Motor neuron (in vitro differentiated cells): ENCODE measurements around the gene AP1M2. TPM values are rescaled to one million over a fixed set of nuclear protein-coding genes. Genes with fewer than 3 reads are reported as not detected.
"Not testable (repeated sequence)": the region's sequence is repeated elsewhere in the genome, so short reads cannot be mapped to it uniquely, and the experiment has no call there.

Source experiments
- ATAC-seq, 8 experiments: fragments of 200-7000 bp; cut with Tn5 transposase; replicated peaks in 6 of 8; 2 replicates each; pipeline ENCODE4 v1.8.0; 2021; ENCODE audit warnings: mild to moderate bottlenecking in 8 of 8, moderate library complexity in 8 of 8
- H3K27ac ChIP-seq, 2 donors: fragments of 250-450 bp; sonication (Bioruptor Pico); 2 replicates each; pipeline ENCODE4 v1.9.0; 2021; ENCODE audit warnings: antibody characterized with exemption in 2 of 2, mild to moderate bottlenecking in 2 of 2, moderate library complexity in 1 of 2
- H3K4me1 ChIP-seq, 2 donors: fragments of 250-450 bp; sonication (Bioruptor Pico); replicated peaks in 1 of 2; 2 replicates each; pipeline ENCODE4 v1.6.1; 2021; ENCODE audit warnings: antibody characterized with exemption in 2 of 2, mild to moderate bottlenecking in 2 of 2, moderate library complexity in 1 of 2
- H3K4me3 ChIP-seq, 5 donors: fragments of 250-450 bp; sonication (Bioruptor Pico); 2 replicates each; pipeline ENCODE4 v1.9.0; 2021; ENCODE audit warnings: antibody characterized with exemption in 5 of 5, mild to moderate bottlenecking in 5 of 5, moderate library complexity in 4 of 5
- WGBS, 10 experiments: fragments of 450-650 bp; shearing (Covaris generic); methylation state at CpG; one replicate each; pipeline ENCODE4 v1.0.0; 2022; 5-methylcytosine and 5-hydroxymethylcytosine counted together
- in situ Hi-C, 9 experiments: fragments of 400-800 bp; cut with MboI; loops; one replicate each; pipeline ENCODE4 v1.15.0; 2021; ENCODE audit warnings: low sequenced_read_pairs in 9 of 9, low pct_unique_long_range_greater_than_20kb in 2 of 9; ENCODE audit not compliant: unreplicated experiment in 9 of 9
- total RNA-seq, 8 experiments: library from RNA; unstranded; fragments of 300-600 nt; gene quantifications; 2 replicates each; pipeline versions ENCODE4 v1.2.3 to v1.2.4, GENCODE V29; 2022

AP1M2 gene
- total RNA-seq, 8 experiments from 2014 or later: 0.52 to 0.81 (median 0.67) TPM; not detected in 5

DNA sequence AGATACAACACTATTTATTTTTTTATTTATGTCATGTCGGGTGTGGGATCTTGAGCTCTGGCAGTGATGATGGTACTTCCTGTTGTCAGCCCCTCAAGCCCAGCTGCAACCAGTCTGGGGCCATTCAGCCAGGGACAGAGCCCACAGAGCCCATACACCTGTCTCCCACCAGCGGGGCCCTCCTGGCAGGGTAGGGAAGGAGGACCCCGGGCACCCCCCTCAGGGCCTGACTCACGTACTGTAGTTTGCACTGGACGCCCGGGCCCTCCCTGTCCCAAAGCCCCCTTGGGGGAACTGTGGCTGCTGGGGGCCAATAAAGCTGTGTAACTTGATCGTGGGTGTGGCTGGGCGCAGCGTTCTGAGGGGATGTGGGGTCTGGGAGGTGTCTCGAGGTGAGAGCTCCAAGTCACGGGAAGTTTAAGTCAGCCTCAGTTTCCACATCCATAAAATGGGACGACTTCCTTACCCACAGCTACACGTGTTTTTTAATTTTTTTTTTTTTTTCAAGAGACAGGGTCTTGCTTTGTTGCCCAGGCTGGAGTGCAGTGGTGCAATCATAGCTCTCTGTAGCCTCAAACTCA lies 33.9 kb downstream of the AP1M2 start:
- in situ Hi-C loops: no loop called here
- 67 to 100% (median 91%) methylated on average over 1 to 8 of the region's 13 CpGs; no CpG with 5 or more reads in 4 of the 10 experiments for WGBS, 10 experiments
- Histone ChIP-seq H3K27ac (no peak overlapping the region), H3K4me1 (no peaks in the 10 kb centered on the region), H3K4me3 (no peak overlapping the region)
- ATAC-seq: peak in 3 of 8 experiments; percentile 8 to 17 (median 9)

- Histone ChIP-seq H3K27ac (no peak overlapping the region), H3K4me3 (no peak overlapping the region), H3K4me1 (no peaks in the 10 kb centered on the region)
- in situ Hi-C loops: no loop called here
- ATAC-seq: peak; percentile 16 to 68 (median 42)
- whole genome bisulfite sequencing, 10 experiments: 73 to 100% (median 91%) methylated on average over 1 to 3 of the region's 12 CpGs; no CpG with 5 or more reads in 4 of the 10 experiments
Measured at GRCh38 chr19:10552510-10553053, 34.5 kb downstream of the AP1M2 start.

- Histone ChIP-seq H3K4me1 (no peaks in the 10 kb centered on the region), H3K27ac (no peak overlapping the region), H3K4me3 (no peak overlapping the region)
- in situ Hi-C loops: no loop called here
- WGBS, 10 experiments: 92 to 100% methylated on average over 1 to 4 of the region's 12 CpGs; no CpG with 5 or more reads in 8 of the 10 experiments
- peak in 5 of 8 experiments; percentile 3 to 47 (median 13) for ATAC-seq
Measured at GRCh38 chr19:10551698-10552301, 35.3 kb downstream of the AP1M2 start.

GRCh38 chr19:10551006-10551405 lies 36.1 kb downstream of the AP1M2 start:
- H3K27ac ChIP-seq, H3K4me3 ChIP-seq, H3K4me1 ChIP-seq, in situ Hi-C loops, ATAC-seq: not testable (repeated sequence)
- 83 to 100% (median 95%) methylated on average over 1 to 4 of the region's 9 CpGs; no CpG with 5 or more reads in 5 of the 10 experiments for WGBS, 10 experiments

DNA sequence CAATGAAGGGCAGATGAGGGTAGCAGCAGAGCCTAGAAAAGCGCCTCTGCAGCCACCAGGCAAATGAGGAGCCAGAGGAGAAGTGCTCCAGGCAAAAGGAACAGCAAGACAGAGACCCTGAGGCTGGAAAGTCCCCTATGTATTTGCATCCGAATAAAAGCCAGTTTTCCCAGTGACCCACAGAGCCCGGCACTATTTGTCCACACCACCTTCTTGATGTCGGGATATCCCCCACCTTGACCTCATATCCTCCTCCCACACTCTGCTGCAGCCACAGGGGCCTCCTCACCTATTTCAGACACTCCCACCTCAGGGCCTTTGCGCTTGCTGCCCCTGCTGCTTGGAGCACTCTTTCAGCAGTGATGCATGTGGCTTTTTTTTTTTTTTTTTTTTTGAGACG lies 36.8 kb downstream of the AP1M2 start:
- no peaks in the 10 kb centered on the region for H3K4me1 ChIP-seq
- no peak for ATAC-seq
- H3K27ac ChIP-seq: no peak overlapping the region
- no peak overlapping the region for H3K4me3 ChIP-seq
- 92 to 100% (median 100%) methylated on average over 2 to 4 of the region's 6 CpGs; no CpG with 5 or more reads in 5 of the 10 experiments for WGBS, 10 experiments
- in situ Hi-C loops: no loop called here

GRCh38 chr19:10549733-10550132 lies 37.4 kb downstream of the AP1M2 start:
- WGBS, 10 experiments: 80 to 100% (median 83%) methylated on average over 1 to 2 of the region's 7 CpGs; no CpG with 5 or more reads in 7 of the 10 experiments
- Histone ChIP-seq H3K27ac (no peak overlapping the region), H3K4me3 (no peak overlapping the region), H3K4me1 (peaks cover 2 to 4% of the 10 kb centered on the region in 2 donors)
- in situ Hi-C loops: no loop called here
- no peak for ATAC-seq

- ATAC-seq: no peak
- 93 to 100% (median 100%) methylated on average over 2 to 5 of the region's 18 CpGs; no CpG with 5 or more reads in 5 of the 10 experiments for WGBS, 10 experiments
- H3K4me3 ChIP-seq: no peak overlapping the region
- in situ Hi-C loops: no loop called here
- H3K27ac ChIP-seq: no peak overlapping the region
- H3K4me1 ChIP-seq: peaks cover 6 to 8% of the 10 kb centered on the region in 2 donors
Measured at GRCh38 chr19:10548746-10549276, 38.3 kb downstream of the AP1M2 start.

GRCh38 chr19:10546817-10547216 lies 40.3 kb downstream of the AP1M2 start:
- Histone ChIP-seq H3K4me1 (peaks cover 6 to 8% of the 10 kb centered on the region in 2 donors), H3K27ac (no peak overlapping the region), H3K4me3 (no peak overlapping the region)
- in situ Hi-C loops: no loop called here
- no peak for ATAC-seq
- WGBS, 10 experiments: 90 to 100% methylated on average over 2 to 3 of the region's 17 CpGs; no CpG with 5 or more reads in 8 of the 10 experiments

GRCh38 chr19:10544753-10545251 lies 42.3 kb downstream of the AP1M2 start:
- 0 to 74% (median 60%) methylated on average over 1 to 7 of the region's 23 CpGs; no CpG with 5 or more reads in 7 of the 10 experiments for WGBS, 10 experiments
- H3K4me1 ChIP-seq: peaks cover 6 to 8% of the 10 kb centered on the region in 2 donors
- in situ Hi-C loops: no loop called here
- H3K27ac ChIP-seq: no peak overlapping the region
- H3K4me3 ChIP-seq: peak overlapping the region; percentile 87 to 97 (median 96)
- ATAC-seq: no peak

- Histone ChIP-seq H3K4me3 (peak overlapping the region; percentile 87 to 97 (median 96)), H3K4me1 (peaks cover 6 to 8% of the 10 kb centered on the region in 2 donors), H3K27ac (peak overlapping the region; percentile 73 to 86)
- peak in 5 of 8 experiments; percentile 2 to 24 (median 7) for ATAC-seq
- in situ Hi-C loops: no loop called here
- WGBS, 10 experiments: 17 to 82% (median 80%) methylated on average over 1 to 4 of the region's 22 CpGs; no CpG with 5 or more reads in 7 of the 10 experiments
Measured at GRCh38 chr19:10544242-10544752, 42.8 kb downstream of the AP1M2 start.

- H3K4me3 ChIP-seq: peak within 1 kb of the TSS; percentile 87 to 97 (median 96)
- WGBS, 10 experiments: 39 to 50% (median 50%) methylated on average over 1 to 3 of the region's 79 CpGs; no CpG with 5 or more reads in 7 of the 10 experiments
- peak within 1 kb of the TSS; percentile 73 to 86 for H3K27ac ChIP-seq
- in situ Hi-C loops: no loop called here
- ATAC-seq: peak; percentile 82 to 92 (median 85)
- peaks cover 6 to 8% of the 10 kb centered on the region in 2 donors for H3K4me1 ChIP-seq
Measured at GRCh38 chr19:10543420-10544241, 43.5 kb downstream of the AP1M2 start, which contains the start of gene ATG4D. Gene ATG4D (plus strand): TSS chr19:10543904. CDS start chr19:10544091, 187 bp downstream.

- peaks cover 6 to 8% of the 10 kb centered on the region in 2 donors for H3K4me1 ChIP-seq
- 17 to 100% (median 71%) methylated on average over 1 to 7 of the region's 8 CpGs; no CpG with 5 or more reads in 3 of the 10 experiments for WGBS, 10 experiments
- no peak overlapping the region for H3K27ac ChIP-seq
- in situ Hi-C loops: no loop called here
- ATAC-seq: no peak
- peak overlapping the region; percentile 87 to 97 (median 96) for H3K4me3 ChIP-seq
Measured at GRCh38 chr19:10543059-10543419, 44.1 kb downstream of the AP1M2 start.
